Adrenal gland (tissue), 12 donors: ENCODE results near the gene TGFB1. TPM values are rescaled to one million over a fixed set of nuclear protein-coding genes. Genes with fewer than 3 reads are reported as not detected.

Experiments used
- DNase-seq, 7 donors: peaks; one replicate each; pipeline ENCODE4 v3.0.0-alpha.2; 2019 to 2020
- H3K27ac ChIP-seq, 5 donors: fragments of 200-600 bp; sonication (generic) in 4 of 5; 1 replicate in 3 of 5; 2 replicates in 2 of 5; pipeline versions ENCODE4 v1.5.1 to v1.8.0; 2016 to 2020; ENCODE audit warnings: mild to moderate bottlenecking in 1 of 5
- H3K27me3 ChIP-seq: fragments of 200-600 bp; 2 replicates; pipeline ENCODE4 v1.8.0; 2021
- H3K36me3 ChIP-seq, 2 donors: fragments of 200-600 bp; replicated peaks in 1 of 2; 1 replicate in 1 of 2; 2 replicates in 1 of 2; pipeline versions ENCODE4 v1.5.1 to v1.8.0; 2018 to 2022
- H3K4me1 ChIP-seq, 2 donors: fragments of 200-600 bp; replicated peaks in 1 of 2; 1 replicate in 1 of 2; 2 replicates in 1 of 2; pipeline versions ENCODE4 v1.5.1 to v1.8.0; 2018 to 2021
- H3K4me3 ChIP-seq, 4 donors: fragments of 200-600 bp; sonication (generic) in 3 of 4; one replicate each; pipeline ENCODE4 v1.5.1; 2016 to 2018
- H3K9me3 ChIP-seq, 3 donors: fragments of 200-600 bp; sonication (generic) in 1 of 3; replicated peaks in 1 of 3; 1 replicate in 2 of 3; 2 replicates in 1 of 3; pipeline versions ENCODE4 v1.5.1 to v1.8.0; 2016 to 2021
- POLR2A ChIP-seq, 2 donors: fragments of 450-650 bp; IDR thresholded peaks; one replicate each; pipeline ENCODE4 v1.6.1; 2017; ENCODE audit warnings: antibody characterized with exemption in 2 of 2, mild to moderate bottlenecking in 2 of 2, moderate library complexity in 1 of 2
- WGBS, 4 donors: extraction: QIAGEN DNeasy Blood & Tissue Kit in 2 of 4; methylation state at CpG; one replicate each; pipeline versions ENCODE4 v1.1.5 to v1.1.7; 2013 to 2017; 5-methylcytosine and 5-hydroxymethylcytosine counted together
- intact Hi-C, 2 donors: fragments of 100-400 bp; cut with DNase I; formaldehyde crosslinking; loops; one replicate each; pipeline versions ENCODE4 v1.14.1 to v1.15.0; 2022 to 2023
- polyA plus RNA-seq, 3 donors: library from polyadenylated mRNA; stranded (reverse); fragments of 200-250 nt in 2 of 3; fragments of 350-450 nt in 1 of 3; fragmentation: Illumina TruSeq in 1 of 3; extraction: RNeasy Lipid Tissue Mini Kit (QIAGEN cat#74804) in 1 of 3; gene quantifications; one replicate each; pipeline ENCODE4 v1.2.3, GENCODE V29; 2013 to 2014
- total RNA-seq, 9 donors: library from RNA; depleted of rRNA in 4 of 9; stranded (reverse); fragments of >200 nt in 4 of 9; fragments of 120-200 nt in 1 of 9; fragmentation: NEBNext Ultra II Directional in 1 of 9; extraction: Animal tissue kit (Norgen Biotek cat#: 25700) in 1 of 9; gene quantifications; one replicate each; pipeline versions ENCODE4 v1.1.0 to v1.2.4, GENCODE V29; 2013 to 2023
- TF ChIP-seq, protein P1 (sequence below), 6 experiments: fragments of 450-650 bp in 4 of 6; fragments of 200-600 bp in 2 of 6; sonication (generic) in 1 of 6; IDR thresholded peaks; 1 replicate in 5 of 6; 2 replicates in 1 of 6; pipeline versions ENCODE4 v1.5.1 to v1.8.0; 2016 to 2021; ENCODE audit warnings: antibody characterized with exemption in 6 of 6, mild to moderate bottlenecking in 2 of 6, moderate library complexity in 1 of 6
- donor health status: healthy with polysubstance abuse.
- donor health status: Bipolar disorder and iron deficiency.
- donor health status: DM: yes; HTN: yes; CAD: no.
- donor health status: DM: no; HTN: no; CAD: no.
- donor health status: DM: no; HTN: no; CAD: no.
- donor health status: DM: yes; HTN: yes; CAD: no.

Gene TGFB1
- total and polyA plus RNA-seq, 12 donors = 1.6 to 75.9 (median 35.7) TPM

DNA sequence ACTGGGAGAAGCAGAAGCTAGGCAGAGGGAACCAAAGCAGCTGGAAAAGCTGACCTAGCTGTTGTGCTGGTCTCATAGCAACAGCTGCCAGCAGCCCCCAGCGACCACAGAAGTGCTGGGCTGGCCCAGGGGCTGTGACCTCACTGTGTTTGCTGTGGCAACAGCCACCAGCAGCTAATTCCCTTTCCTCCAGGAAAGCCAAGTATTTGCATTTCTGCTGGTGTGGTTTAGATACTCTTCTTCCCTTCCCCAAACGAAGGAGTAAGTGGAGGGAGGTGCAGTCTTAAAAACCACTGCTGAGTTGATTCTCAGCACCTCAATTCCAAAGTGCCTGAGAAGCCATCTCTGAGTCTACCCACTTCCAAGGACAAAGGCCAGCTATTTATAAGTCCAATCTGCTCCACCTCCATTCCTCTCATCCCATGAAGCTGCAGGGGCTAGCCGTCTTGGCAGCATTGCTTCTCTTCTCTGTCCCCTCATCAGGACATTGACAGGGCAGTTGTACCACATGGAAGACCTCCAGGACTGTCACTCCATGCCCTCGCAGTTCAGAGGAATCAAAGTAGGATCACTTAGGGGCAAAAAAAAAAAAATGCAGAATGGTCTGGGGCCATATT is 55.3 kb downstream of the TGFB1 start:
- 27 to 33% (median 32%) methylated on average over 4 of the region's 4 CpGs for WGBS, 4 donors
- Histone ChIP-seq H3K4me1 (peaks cover 25 to 44% of the 10 kb centered on the region in 2 donors), H3K36me3 (peaks cover 0 to 73% of the 10 kb centered on the region in 2 donors), H3K4me3 (no peak overlapping the region), H3K27me3 (no peaks in the 10 kb centered on the region), H3K9me3 (no peaks in the 10 kb centered on the region), H3K27ac (peak overlapping the region in 4 of 5 donors; percentile 50 to 80 (median 68))
- peak; percentile 53 to 88 (median 72) for DNase-seq
- no peak for TF ChIP-seq POLR2A (IDR thresholded peaks at IDR 0.05)
- TF ChIP-seq, protein P1, sequence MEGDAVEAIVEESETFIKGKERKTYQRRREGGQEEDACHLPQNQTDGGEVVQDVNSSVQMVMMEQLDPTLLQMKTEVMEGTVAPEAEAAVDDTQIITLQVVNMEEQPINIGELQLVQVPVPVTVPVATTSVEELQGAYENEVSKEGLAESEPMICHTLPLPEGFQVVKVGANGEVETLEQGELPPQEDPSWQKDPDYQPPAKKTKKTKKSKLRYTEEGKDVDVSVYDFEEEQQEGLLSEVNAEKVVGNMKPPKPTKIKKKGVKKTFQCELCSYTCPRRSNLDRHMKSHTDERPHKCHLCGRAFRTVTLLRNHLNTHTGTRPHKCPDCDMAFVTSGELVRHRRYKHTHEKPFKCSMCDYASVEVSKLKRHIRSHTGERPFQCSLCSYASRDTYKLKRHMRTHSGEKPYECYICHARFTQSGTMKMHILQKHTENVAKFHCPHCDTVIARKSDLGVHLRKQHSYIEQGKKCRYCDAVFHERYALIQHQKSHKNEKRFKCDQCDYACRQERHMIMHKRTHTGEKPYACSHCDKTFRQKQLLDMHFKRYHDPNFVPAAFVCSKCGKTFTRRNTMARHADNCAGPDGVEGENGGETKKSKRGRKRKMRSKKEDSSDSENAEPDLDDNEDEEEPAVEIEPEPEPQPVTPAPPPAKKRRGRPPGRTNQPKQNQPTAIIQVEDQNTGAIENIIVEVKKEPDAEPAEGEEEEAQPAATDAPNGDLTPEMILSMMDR (IDR thresholded peaks at IDR 0.05) = no peak
- intact Hi-C loops = no loop called here

DNA sequence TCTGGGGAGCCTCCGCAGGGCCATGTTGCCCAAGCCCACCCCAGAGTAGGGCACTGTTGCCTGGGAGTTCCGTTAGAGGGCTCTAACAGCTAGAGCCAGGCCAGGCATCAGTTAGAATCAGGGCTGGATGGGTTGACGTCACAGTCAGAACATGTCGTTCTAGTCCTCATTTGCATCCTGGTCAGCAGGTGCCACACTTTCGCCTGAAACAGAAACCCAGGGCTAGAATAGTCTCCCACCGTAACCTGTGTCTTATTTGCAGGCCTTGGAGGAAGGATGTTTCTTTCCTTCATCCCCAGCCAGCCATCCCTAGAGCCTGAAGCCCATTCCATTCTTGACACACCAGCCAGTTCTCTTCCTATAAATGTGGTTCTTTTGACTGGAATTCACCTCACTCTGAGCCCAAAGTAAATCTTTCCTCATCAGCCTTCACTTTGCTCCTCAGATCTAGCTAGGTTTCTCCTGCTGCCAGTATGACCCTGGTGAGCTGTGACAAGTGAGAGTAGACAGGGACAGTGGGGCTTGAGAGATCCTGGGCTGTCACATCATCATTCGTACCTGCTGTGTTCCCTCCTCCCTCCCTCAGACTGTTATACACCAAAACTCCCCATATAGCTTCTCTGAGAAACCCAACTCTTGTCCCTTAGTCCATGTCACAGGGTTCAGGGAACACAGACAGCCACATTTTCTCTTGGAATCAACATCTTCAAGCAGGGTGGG is 55.9 kb downstream of the TGFB1 start:
- TF ChIP-seq, protein P1 (IDR thresholded peaks at IDR 0.05) = no peak
- no peak for TF ChIP-seq POLR2A (IDR thresholded peaks at IDR 0.05)
- no peaks in the 10 kb centered on the region for H3K27me3 ChIP-seq
- no peaks in the 10 kb centered on the region for H3K9me3 ChIP-seq
- H3K27ac ChIP-seq = peak overlapping the region in 4 of 5 donors; percentile 50 to 80 (median 68)
- H3K36me3 ChIP-seq = peaks cover 0 to 73% of the 10 kb centered on the region in 2 donors
- H3K4me3 ChIP-seq = no peak overlapping the region
- intact Hi-C loops = no loop called here
- H3K4me1 ChIP-seq = peaks cover 25 to 44% of the 10 kb centered on the region in 2 donors
- WGBS, 4 donors = 69 to 87% (median 75%) methylated on average over 3 to 7 of the region's 7 CpGs
- peak in 1 of 7 donors; percentile 89 for DNase-seq

DNA sequence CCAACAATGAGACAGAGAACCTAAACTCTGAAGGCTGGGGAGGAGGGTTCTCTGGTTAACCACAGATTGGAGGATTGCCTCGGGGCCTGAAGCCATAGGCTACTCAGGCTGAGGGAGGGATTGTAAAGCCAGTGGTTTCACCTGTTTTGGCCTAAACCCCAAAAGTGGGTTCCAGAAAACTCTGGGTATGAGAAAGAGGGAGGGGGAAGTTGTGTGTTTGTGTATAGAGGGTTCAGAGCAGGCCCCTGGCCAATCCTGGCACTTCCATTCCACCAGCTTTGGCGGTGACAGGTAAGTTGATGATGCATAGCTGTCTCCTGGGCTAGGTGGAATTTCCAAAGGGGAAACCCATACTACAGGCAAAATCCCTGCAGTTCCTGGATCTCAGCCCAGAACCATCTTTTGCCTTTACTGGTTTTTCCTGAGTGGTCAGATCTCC is 57.3 kb downstream of the TGFB1 start:
- intact Hi-C loops = no loop called here
- no peak overlapping the region for H3K4me3 ChIP-seq
- no peak for DNase-seq
- H3K36me3 ChIP-seq = peaks cover 0 to 74% of the 10 kb centered on the region in 2 donors
- 83 to 95% (median 90%) methylated on average over 1 to 2 of the region's 2 CpGs for WGBS, 4 donors
- H3K9me3 ChIP-seq = no peaks in the 10 kb centered on the region
- TF ChIP-seq POLR2A (IDR thresholded peaks at IDR 0.05) = no peak
- TF ChIP-seq, protein P1 (IDR thresholded peaks at IDR 0.05) = no peak
- H3K27me3 ChIP-seq = no peaks in the 10 kb centered on the region
- H3K27ac ChIP-seq = peak overlapping the region in 2 of 5 donors; percentile 73 to 80
- peaks cover 25 to 44% of the 10 kb centered on the region in 2 donors for H3K4me1 ChIP-seq

DNA sequence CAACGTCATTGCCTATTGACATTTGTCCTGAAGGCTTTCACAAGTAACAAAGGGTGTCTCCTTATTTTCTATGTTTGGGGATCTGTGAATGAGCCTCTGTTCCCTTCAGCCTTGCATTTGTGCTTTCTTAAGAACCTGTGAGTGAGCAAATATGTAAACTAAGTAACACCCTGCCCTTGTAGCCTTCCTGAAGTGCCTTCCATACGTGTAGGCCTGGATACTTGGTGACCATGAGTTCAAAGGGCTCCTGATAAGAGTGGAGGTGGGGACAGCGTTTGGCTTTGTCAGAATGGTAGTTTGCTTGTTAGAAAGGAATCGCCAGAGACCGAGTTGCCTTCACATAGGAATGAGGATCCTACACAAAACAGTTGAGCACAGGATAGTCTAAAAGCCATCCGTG is 58.2 kb downstream of the TGFB1 start:
- no peaks in the 10 kb centered on the region for H3K9me3 ChIP-seq
- WGBS, 4 donors = 56 to 63% (median 61%) methylated on average over 6 of the region's 6 CpGs
- no peak overlapping the region for H3K4me3 ChIP-seq
- DNase-seq = no peak
- TF ChIP-seq, protein P1 (IDR thresholded peaks at IDR 0.05) = no peak
- TF ChIP-seq POLR2A (IDR thresholded peaks at IDR 0.05) = no peak
- peak overlapping the region in 3 of 5 donors; percentile 2 to 73 (median 24) for H3K27ac ChIP-seq
- intact Hi-C loops = no loop called here
- no peaks in the 10 kb centered on the region for H3K27me3 ChIP-seq
- peaks cover 0 to 74% of the 10 kb centered on the region in 2 donors for H3K36me3 ChIP-seq
- H3K4me1 ChIP-seq = peaks cover 25 to 44% of the 10 kb centered on the region in 2 donors
